WTC11 (cell line): Measurements from ENCODE around the gene CALCB. TPM values are rescaled to one million over a fixed set of nuclear protein-coding genes. Genes with fewer than 3 reads are reported as not detected.

Source experiments
- ATAC-seq: fragments of 200-7000 bp; cut with Tn5 transposase; 2 replicates; pipeline ENCODE4 v1.10.0; 2021; ENCODE audit warnings: mild to moderate bottlenecking, moderate library complexity
- CTCF ChIA-PET: fragments of 300-600 bp; sonication (Branson Sonifier 250); formaldehyde crosslinking; loops from one replicate; lab custom pipeline; 2021; ENCODE audit warnings: antibody characterized with exemption; lab: Charles Lee
- POLR2A ChIA-PET: fragments of 350-600 bp; sonication (Branson Sonifier 250); formaldehyde crosslinking; loops from one replicate; lab custom pipeline; 2021; ENCODE audit warnings: antibody characterized with exemption; lab: Charles Lee
- DNase-seq: peaks from one replicate; pipeline ENCODE4 v3.0.0; 2021; ENCODE audit warnings: low spot score
- H3K27ac Mint-ChIP-seq: 2 replicates; pipeline ENCODE4 v1.8.0; 2021; ENCODE audit warnings: mixed read lengths
- H3K27me3 Mint-ChIP-seq: 2 replicates; pipeline ENCODE4 v1.8.0; 2021; ENCODE audit warnings: low read depth, mild to moderate bottlenecking, moderate library complexity, mixed read lengths
- H3K36me3 Mint-ChIP-seq: 2 replicates; pipeline ENCODE4 v1.8.0; 2021; ENCODE audit warnings: mixed read lengths
- H3K4me1 Mint-ChIP-seq: 2 replicates; pipeline ENCODE4 v1.8.0; 2022; ENCODE audit warnings: mixed read lengths
- H3K4me3 Mint-ChIP-seq: 2 replicates; pipeline ENCODE4 v1.8.0; 2021; ENCODE audit warnings: mild to moderate bottlenecking, moderate library complexity, mixed read lengths
- H3K9me3 Mint-ChIP-seq: 2 replicates; pipeline ENCODE4 v1.8.0; 2021; ENCODE audit warnings: mixed read lengths
- E2F1 ChIP-seq: sonication (generic); formaldehyde crosslinking; IDR thresholded peaks from 2 replicates; pipeline ENCODE4 v1.8.0; 2022; ENCODE audit warnings: mild to moderate bottlenecking, missing genetic modification reagents
- E2F5 ChIP-seq: sonication (generic); formaldehyde crosslinking; IDR thresholded peaks from 2 replicates; pipeline ENCODE4 v1.8.1; 2022; ENCODE audit warnings: mild to moderate bottlenecking, moderate library complexity, missing genetic modification reagents
- ESRRA ChIP-seq: sonication (generic); formaldehyde crosslinking; IDR thresholded peaks from 2 replicates; pipeline ENCODE4 v1.8.1; 2022; ENCODE audit warnings: mild to moderate bottlenecking, missing genetic modification reagents, borderline replicate concordance
- FOXJ3 ChIP-seq: sonication (generic); formaldehyde crosslinking; IDR thresholded peaks from 2 replicates; pipeline ENCODE4 v1.9.0; 2021; ENCODE audit warnings: missing genetic modification reagents, mild to moderate bottlenecking, borderline replicate concordance
- FOXK1 ChIP-seq: sonication (generic); formaldehyde crosslinking; IDR thresholded peaks from 2 replicates; pipeline ENCODE4 v1.8.0; 2022; ENCODE audit warnings: mild to moderate bottlenecking, moderate library complexity, missing genetic modification reagents
- GRHL2 ChIP-seq: fragments of 250-450 bp; sonication (Bioruptor Pico); IDR thresholded peaks from 2 replicates; pipeline ENCODE4 v1.8.0; 2022; ENCODE audit warnings: mild to moderate bottlenecking, moderate library complexity; ENCODE audit not compliant: insufficient replicate concordance, severe bottlenecking
- HMGA2 ChIP-seq: fragments of 250-450 bp; sonication (Bioruptor Pico); IDR thresholded peaks from 2 replicates; pipeline ENCODE4 v1.4.0; 2021; ENCODE audit warnings: mild to moderate bottlenecking, moderate library complexity
- JUN ChIP-seq: sonication (generic); formaldehyde crosslinking; IDR thresholded peaks from 2 replicates; pipeline ENCODE4 v1.8.0; 2023; ENCODE audit warnings: mild to moderate bottlenecking, missing genetic modification reagents
- NFATC4 ChIP-seq: fragments of 250-450 bp; sonication (Bioruptor Pico); IDR thresholded peaks from 2 replicates; pipeline ENCODE4 v1.9.0; 2021; ENCODE audit warnings: mild to moderate bottlenecking
- NFE2L1 ChIP-seq: sonication (generic); formaldehyde crosslinking; IDR thresholded peaks from 2 replicates; pipeline ENCODE4 v1.8.1; 2023; ENCODE audit warnings: missing genetic modification reagents
- NFYB ChIP-seq: sonication (generic); formaldehyde crosslinking; conservative IDR thresholded peaks from 2 replicates; pipeline ENCODE4 v1.8.0; 2022; ENCODE audit warnings: low read depth, missing genetic modification reagents
- RELA ChIP-seq: sonication (generic); formaldehyde crosslinking; IDR thresholded peaks from 2 replicates; pipeline ENCODE4 v1.8.1; 2022; ENCODE audit warnings: missing genetic modification reagents, mild to moderate bottlenecking, borderline replicate concordance
- SMAD3 ChIP-seq: sonication (generic); formaldehyde crosslinking; IDR thresholded peaks from 2 replicates; pipeline ENCODE4 v1.8.0; 2022; ENCODE audit warnings: missing genetic modification reagents, mild to moderate bottlenecking, borderline replicate concordance
- TEAD4 ChIP-seq: sonication (generic); formaldehyde crosslinking; IDR thresholded peaks from 2 replicates; pipeline ENCODE4 v1.8.0; 2022; ENCODE audit warnings: mild to moderate bottlenecking, missing genetic modification reagents
- USF2 ChIP-seq: sonication (generic); formaldehyde crosslinking; IDR thresholded peaks from 2 replicates; pipeline ENCODE4 v1.8.1; 2023; ENCODE audit warnings: mild to moderate bottlenecking, missing genetic modification reagents, moderate library complexity
- ZBTB21 ChIP-seq: sonication (generic); formaldehyde crosslinking; IDR thresholded peaks from 2 replicates; pipeline ENCODE4 v1.8.1; 2023; ENCODE audit warnings: mild to moderate bottlenecking, missing genetic modification reagents, borderline replicate concordance
- ZNF138 ChIP-seq: sonication (generic); formaldehyde crosslinking; conservative IDR thresholded peaks from 2 replicates; pipeline ENCODE4 v1.8.1; 2022; ENCODE audit warnings: mild to moderate bottlenecking, moderate library complexity, missing genetic modification reagents
- ZNF317 ChIP-seq: sonication (generic); formaldehyde crosslinking; IDR thresholded peaks from 2 replicates; pipeline ENCODE4 v1.8.1; 2023; ENCODE audit warnings: low read depth, mild to moderate bottlenecking, moderate library complexity, missing genetic modification reagents, borderline replicate concordance
- ZNF416 ChIP-seq: fragments of 250-450 bp; sonication (Bioruptor Pico); IDR thresholded peaks from 2 replicates; pipeline ENCODE4 v1.9.0; 2021; ENCODE audit warnings: mild to moderate bottlenecking, inconsistent platforms
- ZNF423 ChIP-seq: fragments of 250-450 bp; sonication (Bioruptor Pico); IDR thresholded peaks from 2 replicates; pipeline ENCODE4 v2.1.2; 2022; ENCODE audit warnings: mild to moderate bottlenecking, moderate library complexity
- total RNA-seq: library from RNA; stranded (reverse); gene quantifications from 3 replicates; pipeline ENCODE4 v1.2.3, GENCODE V29; 2021
- TF ChIP-seq, protein P1 (sequence below): sonication (generic); formaldehyde crosslinking; IDR thresholded peaks from 2 replicates; pipeline ENCODE4 v1.8.1; 2023; ENCODE audit warnings: mild to moderate bottlenecking, missing genetic modification reagents
- TF ChIP-seq, protein P2 (sequence below): sonication (generic); formaldehyde crosslinking; conservative IDR thresholded peaks from 2 replicates; pipeline ENCODE4 v1.8.1; 2022; ENCODE audit warnings: mild to moderate bottlenecking, missing genetic modification reagents
- TF ChIP-seq, protein P3 (sequence below): sonication (generic); formaldehyde crosslinking; IDR thresholded peaks from 2 replicates; pipeline ENCODE4 v1.8.0; 2022; ENCODE audit warnings: mild to moderate bottlenecking, missing genetic modification reagents
- TF ChIP-seq, protein P4 (sequence below): fragments of 250-450 bp; sonication (Bioruptor Pico); IDR thresholded peaks from 2 replicates; pipeline ENCODE4 v1.8.0; 2021; ENCODE audit warnings: mild to moderate bottlenecking

The CALCB gene
- total RNA-seq, 1 experiment from 2014 or later, result 3.2 TPM

DNA sequence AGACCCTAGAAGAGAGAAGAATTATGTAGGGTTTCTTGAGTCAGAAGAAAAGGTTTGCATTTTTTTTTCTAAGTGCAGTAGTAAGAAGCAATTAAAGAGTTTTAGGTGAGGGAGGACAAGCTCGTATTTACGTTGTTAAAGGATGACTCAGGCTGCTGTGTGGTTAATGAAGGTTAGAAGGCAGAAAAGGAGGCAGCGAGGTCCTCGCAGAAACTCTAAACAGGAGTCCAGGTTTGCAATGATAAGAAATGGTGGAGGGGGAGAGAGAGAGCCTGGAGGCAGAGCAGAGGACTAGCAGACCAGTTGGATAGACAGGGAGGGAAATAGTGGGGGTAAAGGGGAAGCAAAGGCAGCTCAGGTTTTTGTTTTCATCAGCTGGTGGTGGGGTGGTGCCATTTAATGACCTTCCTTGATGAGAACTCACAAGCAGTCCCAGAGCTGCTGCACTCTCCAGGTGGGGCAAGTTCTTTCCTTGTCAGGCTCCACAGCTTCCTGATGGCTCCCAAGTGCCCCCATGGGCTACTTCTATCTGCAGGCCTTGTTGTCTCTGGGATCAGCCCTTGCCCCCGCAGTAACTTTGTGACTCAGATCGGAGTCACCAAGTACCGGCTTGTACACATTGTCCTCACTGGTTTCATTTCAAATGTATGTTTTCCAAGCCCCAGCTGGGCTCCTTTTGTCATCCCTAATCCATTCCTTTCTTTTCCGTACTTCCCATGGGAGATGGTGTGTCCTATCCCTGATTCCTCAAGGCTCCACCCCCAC is 33.0 kb downstream of the CALCB start:
- no peaks in the 10 kb centered on the region for H3K27me3 Mint-ChIP-seq
- no peak for TF ChIP-seq HMGA2
- TF ChIP-seq ZNF416 (CRISPR knock-in tag), result no peak
- no peak for TF ChIP-seq USF2 (CRISPR knock-in tag)
- TF ChIP-seq E2F5 (CRISPR knock-in tag), result no peak
- no peak for TF ChIP-seq ZNF423 (CRISPR knock-in tag)
- TF ChIP-seq ESRRA (CRISPR knock-in tag), result no peak
- no peak for TF ChIP-seq NFE2L1 (CRISPR knock-in tag)
- TF ChIP-seq, protein P1, sequence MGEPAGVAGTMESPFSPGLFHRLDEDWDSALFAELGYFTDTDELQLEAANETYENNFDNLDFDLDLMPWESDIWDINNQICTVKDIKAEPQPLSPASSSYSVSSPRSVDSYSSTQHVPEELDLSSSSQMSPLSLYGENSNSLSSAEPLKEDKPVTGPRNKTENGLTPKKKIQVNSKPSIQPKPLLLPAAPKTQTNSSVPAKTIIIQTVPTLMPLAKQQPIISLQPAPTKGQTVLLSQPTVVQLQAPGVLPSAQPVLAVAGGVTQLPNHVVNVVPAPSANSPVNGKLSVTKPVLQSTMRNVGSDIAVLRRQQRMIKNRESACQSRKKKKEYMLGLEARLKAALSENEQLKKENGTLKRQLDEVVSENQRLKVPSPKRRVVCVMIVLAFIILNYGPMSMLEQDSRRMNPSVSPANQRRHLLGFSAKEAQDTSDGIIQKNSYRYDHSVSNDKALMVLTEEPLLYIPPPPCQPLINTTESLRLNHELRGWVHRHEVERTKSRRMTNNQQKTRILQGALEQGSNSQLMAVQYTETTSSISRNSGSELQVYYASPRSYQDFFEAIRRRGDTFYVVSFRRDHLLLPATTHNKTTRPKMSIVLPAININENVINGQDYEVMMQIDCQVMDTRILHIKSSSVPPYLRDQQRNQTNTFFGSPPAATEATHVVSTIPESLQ, result no peak
- TF ChIP-seq FOXK1 (CRISPR knock-in tag), result no peak
- TF ChIP-seq NFYB (CRISPR knock-in tag), result no peak
- TF ChIP-seq, protein P2, sequence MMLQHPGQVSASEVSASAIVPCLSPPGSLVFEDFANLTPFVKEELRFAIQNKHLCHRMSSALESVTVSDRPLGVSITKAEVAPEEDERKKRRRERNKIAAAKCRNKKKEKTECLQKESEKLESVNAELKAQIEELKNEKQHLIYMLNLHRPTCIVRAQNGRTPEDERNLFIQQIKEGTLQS (CRISPR knock-in tag), result no peak
- no peak for TF ChIP-seq NFATC4
- TF ChIP-seq FOXJ3, result no peak
- TF ChIP-seq RELA (CRISPR knock-in tag), result no peak
- no peak for TF ChIP-seq GRHL2 (CRISPR knock-in tag)
- TF ChIP-seq TEAD4, result no peak
- TF ChIP-seq ZBTB21 (CRISPR knock-in tag), result no peak
- ATAC-seq (no peak), DNase-seq (no peak)
- ChIA-PET CTCF (interaction anchor here (1.6 to 2.2 kb wide), 2 partner anchors 14 to 199 kb away, joined by 4 to 6 read pairs; no protein-coding TSS in a partner anchor), POLR2A (no interaction called here)
- H3K4me3 Mint-ChIP-seq, result no peak overlapping the region
- H3K4me1 Mint-ChIP-seq, result peaks cover 4% of the 10 kb centered on the region
- peaks cover 12% of the 10 kb centered on the region for H3K9me3 Mint-ChIP-seq
- H3K36me3 Mint-ChIP-seq, result peaks cover 5% of the 10 kb centered on the region; the same call in 1 of the 2 replicates
- no peak overlapping the region for H3K27ac Mint-ChIP-seq

GRCh38 chr11:15107730-15108515 is 34.5 kb downstream of the CALCB start:
- DNase-seq, result no peak
- CTCF ChIA-PET, result interaction anchor here (1.6 kb wide), 1 partner anchor 201 kb away, joined by 4 read pairs; no protein-coding TSS in a partner anchor
- H3K27ac Mint-ChIP-seq, result no peak overlapping the region
- H3K9me3 Mint-ChIP-seq, result peaks cover 8% of the 10 kb centered on the region
- H3K27me3 Mint-ChIP-seq, result no peaks in the 10 kb centered on the region
- H3K4me3 Mint-ChIP-seq, result no peak overlapping the region
- POLR2A ChIA-PET, result no interaction called here
- H3K36me3 Mint-ChIP-seq, result peaks cover 5% of the 10 kb centered on the region; the same call in 1 of the 2 replicates
- peaks cover 4% of the 10 kb centered on the region for H3K4me1 Mint-ChIP-seq
- ATAC-seq, result no peak
- TF ChIP-seq, protein P3, sequence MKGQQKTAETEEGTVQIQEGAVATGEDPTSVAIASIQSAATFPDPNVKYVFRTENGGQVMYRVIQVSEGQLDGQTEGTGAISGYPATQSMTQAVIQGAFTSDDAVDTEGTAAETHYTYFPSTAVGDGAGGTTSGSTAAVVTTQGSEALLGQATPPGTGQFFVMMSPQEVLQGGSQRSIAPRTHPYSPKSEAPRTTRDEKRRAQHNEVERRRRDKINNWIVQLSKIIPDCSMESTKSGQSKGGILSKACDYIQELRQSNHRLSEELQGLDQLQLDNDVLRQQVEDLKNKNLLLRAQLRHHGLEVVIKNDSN (CRISPR knock-in tag), result no peak
- TF ChIP-seq, protein P4, sequence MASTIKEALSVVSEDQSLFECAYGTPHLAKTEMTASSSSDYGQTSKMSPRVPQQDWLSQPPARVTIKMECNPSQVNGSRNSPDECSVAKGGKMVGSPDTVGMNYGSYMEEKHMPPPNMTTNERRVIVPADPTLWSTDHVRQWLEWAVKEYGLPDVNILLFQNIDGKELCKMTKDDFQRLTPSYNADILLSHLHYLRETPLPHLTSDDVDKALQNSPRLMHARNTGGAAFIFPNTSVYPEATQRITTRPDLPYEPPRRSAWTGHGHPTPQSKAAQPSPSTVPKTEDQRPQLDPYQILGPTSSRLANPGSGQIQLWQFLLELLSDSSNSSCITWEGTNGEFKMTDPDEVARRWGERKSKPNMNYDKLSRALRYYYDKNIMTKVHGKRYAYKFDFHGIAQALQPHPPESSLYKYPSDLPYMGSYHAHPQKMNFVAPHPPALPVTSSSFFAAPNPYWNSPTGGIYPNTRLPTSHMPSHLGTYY (CRISPR knock-in tag), result no peak
- TF ChIP-seq SMAD3 (CRISPR knock-in tag) (no peak), JUN (no peak), E2F1 (CRISPR knock-in tag) (no peak), ZNF138 (CRISPR knock-in tag) (no peak), ZNF317 (CRISPR knock-in tag) (no peak), USF2 (CRISPR knock-in tag) (no peak)
